HG03108 (cell line): ENCODE measurements around the gene ZNF365.
"Not testable (repeated sequence)": the region's sequence is repeated elsewhere in the genome, so short reads cannot be mapped to it uniquely, and the experiment has no call there.

ENCODE experiments used
- ATAC-seq: cut with Tn5 transposase; IDR thresholded peaks from one replicate; pipeline ENCODE4 v1.9.1; 2021; ENCODE audit warnings: moderate library complexity; ENCODE audit not compliant: unreplicated experiment

The ZNF365 gene

DNA sequence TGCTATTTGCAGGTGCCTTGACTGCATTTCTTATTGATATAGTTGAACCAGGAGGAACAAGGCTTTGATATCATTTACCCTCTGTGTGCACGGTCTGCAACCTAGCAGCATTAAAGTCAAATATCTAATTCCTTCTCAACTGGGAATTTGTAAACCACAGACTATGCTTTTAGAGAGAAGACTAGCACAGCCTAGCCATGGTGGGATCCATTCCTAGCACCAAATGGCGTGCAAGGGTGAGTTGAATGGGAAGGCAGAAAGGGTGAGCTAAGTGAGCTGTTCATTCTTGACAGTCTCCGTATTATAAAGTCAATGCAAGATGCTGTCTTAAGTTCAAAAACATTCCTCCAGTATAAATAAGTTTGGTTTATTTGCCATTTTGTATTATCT, 2.9 kb downstream of the ZNF365 start:
- no peak for ATAC-seq

GRCh38 chr10:62377966-62378365, 3.8 kb downstream of the ZNF365 start:
- no peak for ATAC-seq

- not testable (repeated sequence) for ATAC-seq
Observed at GRCh38 chr10:62378877-62379276, 4.7 kb downstream of the ZNF365 start.

DNA sequence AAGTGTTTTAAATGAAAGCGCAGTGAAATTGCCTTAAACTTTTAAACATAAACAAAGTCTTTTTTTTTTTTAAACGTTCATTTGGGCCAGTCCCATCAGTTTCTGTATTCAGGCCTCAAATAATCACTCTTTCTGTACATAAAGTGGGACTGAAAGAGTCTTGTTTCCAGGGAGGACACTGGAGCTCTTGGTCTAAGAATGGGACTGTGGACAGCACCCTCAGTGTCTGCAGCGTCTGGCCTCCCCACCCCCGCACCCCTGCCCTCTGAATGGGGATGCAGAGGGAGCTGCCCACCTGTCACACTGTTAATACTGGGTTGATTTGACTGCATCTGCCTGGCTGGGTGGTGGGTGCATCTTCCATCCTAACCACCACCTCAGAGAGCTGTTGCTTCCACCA, 5.2 kb downstream of the ZNF365 start:
- ATAC-seq = no peak

- no peak for ATAC-seq
Observed at GRCh38 chr10:62380016-62380415, 5.8 kb downstream of the ZNF365 start.

DNA sequence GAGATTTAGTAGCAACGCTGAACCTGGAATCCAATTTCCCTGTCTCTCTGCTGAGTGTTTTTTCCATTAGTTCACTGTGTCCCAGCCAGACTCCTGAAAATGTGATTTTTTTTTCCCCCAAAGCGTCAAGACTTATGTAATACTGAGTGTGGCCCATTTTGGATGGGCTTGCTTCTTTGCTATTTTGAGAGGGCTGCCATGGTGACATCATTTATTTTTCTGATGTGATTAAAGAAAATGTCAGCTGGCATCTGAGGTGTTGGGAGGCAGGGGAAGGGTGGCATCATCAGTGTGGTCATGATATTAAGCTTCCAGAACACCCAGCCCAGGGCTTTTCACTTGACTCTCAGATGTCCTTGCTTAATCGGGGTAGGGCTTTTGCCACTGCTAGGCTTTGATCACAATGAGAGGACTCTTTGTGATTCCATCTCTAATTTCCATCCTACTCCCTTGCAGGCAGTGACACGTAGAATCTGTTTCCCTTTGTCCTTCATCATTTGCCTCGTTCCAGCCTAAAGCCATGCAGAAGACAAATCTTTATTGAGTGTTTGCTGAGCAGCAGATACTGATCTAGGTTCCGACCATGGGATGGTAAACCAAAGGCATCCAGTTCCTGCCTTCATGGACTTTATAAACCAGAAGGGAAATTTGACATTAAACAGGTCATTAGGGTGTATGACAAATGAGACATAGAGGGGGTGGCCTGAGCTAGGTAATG, 7.4 kb downstream of the ZNF365 start:
- no peak for ATAC-seq

DNA sequence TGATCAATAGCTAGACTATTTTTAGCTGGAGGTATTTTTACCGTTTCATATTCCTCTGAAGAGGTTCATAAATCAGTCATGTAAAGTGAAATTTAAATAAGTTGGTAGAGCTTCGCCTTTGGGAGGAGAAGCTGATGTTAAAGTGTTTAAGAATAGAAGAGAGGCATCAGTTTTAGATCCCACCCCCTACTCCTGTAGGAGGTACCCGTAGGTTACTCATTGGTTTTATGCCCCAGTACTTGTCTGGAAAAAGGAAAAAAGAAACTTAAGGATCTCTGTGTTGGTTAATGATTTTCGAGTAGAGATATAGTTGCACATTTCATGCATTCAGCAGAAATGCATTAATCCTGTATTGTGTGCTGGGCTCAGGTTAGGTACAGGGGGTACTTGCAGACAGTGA, 8.7 kb downstream of the ZNF365 start:
- no peak for ATAC-seq

GRCh38 chr10:62384057-62384446, 9.9 kb downstream of the ZNF365 start:
- no peak for ATAC-seq

DNA sequence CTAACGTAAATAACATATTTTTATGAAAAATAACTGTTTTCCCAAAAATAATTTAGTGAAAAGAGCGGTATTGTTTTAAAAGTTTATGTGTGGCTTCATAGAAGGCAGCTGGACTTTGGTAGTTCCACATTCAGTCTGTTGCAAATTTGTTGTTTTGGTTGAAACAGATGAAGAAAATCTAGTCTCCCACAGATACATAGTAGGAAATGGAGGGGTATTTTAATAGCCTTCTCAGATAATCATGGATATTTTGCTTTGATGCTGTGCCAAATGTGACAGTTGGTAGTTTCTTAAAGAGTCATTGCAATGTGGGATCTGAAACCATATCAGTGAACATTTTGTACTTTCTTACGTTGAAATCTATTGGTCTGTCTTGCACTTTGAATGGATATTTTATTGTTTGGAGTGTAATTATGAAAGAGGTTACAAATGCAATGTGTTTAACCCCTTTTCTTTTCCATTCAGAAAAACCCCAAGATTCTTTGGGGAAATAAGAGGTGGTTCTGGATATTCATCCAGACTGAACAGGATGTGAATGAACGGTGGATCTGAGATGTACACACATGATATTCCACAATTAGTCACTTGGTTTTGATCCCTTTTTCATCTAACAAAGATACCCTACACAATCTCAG, 10.4 kb downstream of the ZNF365 start:
- ATAC-seq = no peak

DNA sequence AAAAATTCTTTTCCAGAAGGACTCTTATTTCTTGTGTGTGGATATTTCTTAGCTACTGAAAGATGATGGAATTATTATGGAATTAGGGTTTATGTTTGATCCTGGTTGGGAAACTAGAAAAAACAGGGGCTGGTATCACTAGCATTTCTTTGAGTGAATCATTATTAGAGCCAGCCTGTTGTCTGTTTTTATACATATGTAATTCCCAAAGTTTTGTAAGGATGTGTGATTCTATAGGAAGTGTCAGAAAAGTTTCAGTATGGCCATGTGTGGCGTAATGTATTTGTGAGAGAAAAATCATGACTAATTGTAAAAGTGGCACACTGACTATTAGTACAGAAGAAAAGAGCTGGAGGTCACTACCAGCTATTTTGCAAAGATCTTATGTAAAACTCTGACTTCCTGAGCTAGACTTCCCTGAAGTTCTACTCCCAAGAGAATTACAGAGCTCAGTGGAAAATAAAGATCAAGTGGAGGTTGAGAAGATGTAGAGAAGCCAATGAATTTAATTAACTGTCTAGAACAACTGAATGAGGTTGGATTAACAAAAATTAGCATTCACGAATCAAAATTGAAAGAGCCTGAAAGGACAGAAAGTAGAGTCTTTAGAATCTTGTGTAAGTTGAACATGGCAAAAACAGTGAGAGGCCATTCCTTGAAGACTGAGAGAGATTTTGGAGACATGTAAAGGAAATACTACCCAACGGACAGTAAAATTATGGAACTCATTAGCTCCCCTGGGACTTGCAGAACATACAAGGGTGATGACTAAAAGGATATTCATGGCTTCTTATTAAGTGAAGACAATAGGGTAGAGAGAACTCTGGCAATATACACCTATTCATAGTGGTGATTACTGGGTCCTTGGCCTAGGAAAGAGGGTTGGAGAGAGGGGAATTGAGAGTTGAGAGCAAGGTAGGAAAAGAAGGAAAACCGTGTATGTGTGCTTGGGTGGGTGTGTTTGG, 12.5 kb downstream of the ZNF365 start:
- ATAC-seq = no peak

- ATAC-seq = no peak
Observed at GRCh38 chr10:62388328-62388727, 14.2 kb downstream of the ZNF365 start.

GRCh38 chr10:62390497-62391176, 16.5 kb downstream of the ZNF365 start:
- no peak for ATAC-seq

DNA sequence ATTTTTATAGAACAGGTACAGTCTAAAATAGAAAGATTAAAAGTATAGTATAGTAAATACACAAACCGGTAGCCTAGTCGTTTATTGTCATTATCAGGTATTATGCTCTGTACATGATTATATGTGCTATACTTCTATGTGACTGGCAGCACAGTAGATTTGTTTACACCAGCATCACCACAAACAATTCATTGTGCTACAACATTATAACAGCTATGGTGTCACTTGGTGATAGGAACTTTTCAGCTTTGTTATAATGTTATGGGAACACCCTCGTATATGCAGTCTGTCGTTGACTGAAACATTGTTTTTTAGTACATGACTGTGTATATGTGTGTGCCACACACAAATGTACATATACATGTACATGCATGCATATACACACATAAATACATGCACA, 19.1 kb downstream of the ZNF365 start:
- ATAC-seq = no peak

- no peak for ATAC-seq
Observed at GRCh38 chr10:62394556-62395018, 20.4 kb downstream of the ZNF365 start.

GRCh38 chr10:62395892-62396291, 21.7 kb downstream of the ZNF365 start:
- ATAC-seq = no peak

- no peak for ATAC-seq
Observed at GRCh38 chr10:62396864-62397263, 22.7 kb downstream of the ZNF365 start.

GRCh38 chr10:62399211-62399610, 25.0 kb downstream of the ZNF365 start:
- no peak for ATAC-seq

DNA sequence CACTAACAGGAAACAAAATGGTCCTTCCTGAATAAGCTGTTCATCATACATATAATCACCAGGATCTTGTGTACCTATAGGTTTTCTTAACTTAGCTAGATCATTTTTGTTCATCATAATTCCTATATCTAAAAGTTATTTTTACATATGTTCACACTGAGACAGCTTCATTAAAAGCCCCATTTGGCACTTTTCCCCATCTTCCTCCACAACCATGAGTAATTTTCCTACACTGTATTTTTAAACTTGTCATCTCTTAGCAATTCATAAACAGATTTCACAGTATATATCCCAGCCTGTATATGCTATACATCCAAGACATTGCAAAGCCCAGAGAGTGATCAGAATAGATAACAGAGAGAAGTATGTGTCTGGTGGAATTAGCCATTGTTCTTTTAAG, 28.3 kb downstream of the ZNF365 start:
- ATAC-seq = no peak

DNA sequence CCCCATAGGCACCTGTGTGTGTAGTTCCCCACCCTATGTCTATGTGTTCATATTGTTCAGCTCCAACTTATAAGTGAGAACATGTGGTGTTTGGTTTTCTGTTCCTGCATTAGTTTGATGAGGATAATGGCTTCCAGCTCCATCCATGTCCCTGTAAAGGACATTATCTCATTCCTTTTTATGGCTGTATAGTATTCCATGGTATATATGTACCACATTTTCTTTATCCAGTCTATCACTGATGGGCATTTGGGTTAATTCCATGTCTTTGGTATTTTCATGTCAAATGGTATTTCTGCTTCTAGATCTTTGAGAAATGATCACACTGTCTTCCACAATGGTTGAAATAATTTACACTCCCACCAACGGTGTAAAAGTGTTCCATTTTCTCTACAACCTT, 36.4 kb downstream of the ZNF365 start:
- ATAC-seq = not testable (repeated sequence)

DNA sequence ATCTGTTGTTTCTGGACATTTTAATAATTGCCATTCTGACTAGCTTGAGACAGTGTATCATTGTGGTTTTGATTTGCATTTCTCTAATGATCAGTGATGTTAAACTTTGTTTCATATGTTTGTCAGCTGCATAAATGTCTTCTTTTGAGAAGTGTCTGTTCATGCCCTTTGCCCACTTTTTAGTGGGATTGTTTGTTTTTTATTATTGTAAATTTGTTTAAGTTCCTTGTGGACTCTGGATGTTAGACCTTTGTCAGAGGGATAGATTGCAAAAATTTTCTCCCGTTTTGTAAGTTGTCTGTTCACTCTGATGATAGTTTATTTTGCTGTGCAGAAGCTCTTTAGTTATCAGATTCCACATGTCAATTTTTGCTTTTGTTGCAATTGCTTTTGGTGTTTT, 36.8 kb downstream of the ZNF365 start:
- not testable (repeated sequence) for ATAC-seq

DNA sequence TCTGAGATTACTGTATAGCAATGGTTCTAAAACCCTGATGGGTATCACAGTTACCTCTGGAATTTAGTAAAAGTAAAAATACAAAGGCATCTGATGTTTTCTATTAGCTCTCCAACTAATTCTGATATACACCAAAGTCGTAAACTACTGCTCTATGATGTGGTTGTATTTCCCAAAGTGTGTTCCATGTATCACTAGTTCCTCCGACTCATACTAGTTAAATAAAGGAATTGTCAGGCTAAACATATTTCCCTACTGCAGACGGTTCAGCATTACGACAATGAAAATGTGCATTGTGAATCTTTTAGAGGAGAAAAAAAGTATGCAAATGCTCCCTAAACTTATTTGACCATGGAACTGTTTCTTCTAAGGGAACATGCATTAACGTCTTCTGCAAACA, 38.9 kb downstream of the ZNF365 start:
- no peak for ATAC-seq
